ENCODE measurements around the gene FAM83G. TPM values are rescaled to one million over a fixed set of nuclear protein-coding genes. Genes with fewer than 3 reads are reported as not detected.

FAM83G gene
- total RNA-seq, 2 donors from 2014 or later, result 29.7 to 34.7 TPM

GRCh38 chr17:19012171-19013080 lies 7.9 kb upstream of the FAM83G start:
- intact Hi-C loops (cut with DNase I, micrococcal nuclease), result no loop called here
- no peak for ATAC-seq
- DNase-seq, result no peak

GRCh38 chr17:19011581-19011980 lies 7.0 kb upstream of the FAM83G start:
- DNase-seq, result no peak
- ATAC-seq, result peak; percentile 4
- intact Hi-C loops (cut with DNase I, micrococcal nuclease), result no loop called here

GRCh38 chr17:19010729-19011505 lies 6.4 kb upstream of the FAM83G start:
- ATAC-seq, result peak; percentile 95
- intact Hi-C loops (cut with DNase I, micrococcal nuclease), result no loop called here
- peak; percentile 77 to 89 for DNase-seq

GRCh38 chr17:19009970-19010369 lies 5.4 kb upstream of the FAM83G start:
- no peak for ATAC-seq
- no peak for DNase-seq
- intact Hi-C loops (cut with DNase I, micrococcal nuclease), result no loop called here

- ATAC-seq, result no peak
Measured at GRCh38 chr17:19006698-19007097, 2.1 kb upstream of the FAM83G start.

GRCh38 chr17:19005789-19006430 lies 1.3 kb upstream of the FAM83G start:
- ATAC-seq (no peak), DNase-seq (no peak)
- intact Hi-C loops (cut with DNase I, micrococcal nuclease), result no loop called here

More at GRCh38 chr17:19006698-19007097, 2.1 kb upstream of the FAM83G start:
- intact Hi-C loops (cut with DNase I, micrococcal nuclease), result no loop called here
- DNase-seq, result no peak

- ATAC-seq (no peak), DNase-seq (no peak)
- intact Hi-C loops (cut with DNase I, micrococcal nuclease), result no loop called here
Measured at GRCh38 chr17:19005137-19005773, 691 bp upstream of the FAM83G start.

- ATAC-seq (peak; percentile 60), DNase-seq (peak; percentile 59 to 74)
- intact Hi-C loops (cut with DNase I, micrococcal nuclease), result no loop called here
Measured at GRCh38 chr17:19003543-19004420, 782 bp downstream of the FAM83G start.

- intact Hi-C loops (cut with DNase I, micrococcal nuclease), result no loop called here
- no peak for DNase-seq
- ATAC-seq, result peak; percentile 15
Measured at GRCh38 chr17:19002805-19003542, 1.6 kb downstream of the FAM83G start.

GRCh38 chr17:19001907-19002590 lies 2.5 kb downstream of the FAM83G start:
- ATAC-seq (no peak), DNase-seq (no peak)
- intact Hi-C loops (cut with DNase I, micrococcal nuclease), result no loop called here

GRCh38 chr17:19000531-19001325 lies 3.8 kb downstream of the FAM83G start:
- ATAC-seq, result peak; percentile 25
- intact Hi-C loops (cut with DNase I, micrococcal nuclease), result no loop called here

GRCh38 chr17:18999911-19000310 lies 4.7 kb downstream of the FAM83G start:
- intact Hi-C loops (cut with DNase I, micrococcal nuclease), result no loop called here
- ATAC-seq (no peak), DNase-seq (no peak)

More at GRCh38 chr17:19000531-19001325, 3.8 kb downstream of the FAM83G start:
- DNase-seq, result peak in 1 of 2 donors; percentile 57

GRCh38 chr17:18999394-18999793 lies 5.2 kb downstream of the FAM83G start:
- ATAC-seq (no peak), DNase-seq (no peak)
- intact Hi-C loops (cut with DNase I, micrococcal nuclease), result no loop called here

GRCh38 chr17:18997650-18998196 lies 6.8 kb downstream of the FAM83G start:
- ATAC-seq (peak; percentile 54), DNase-seq (no peak)
- intact Hi-C loops (cut with DNase I, micrococcal nuclease), result no loop called here

- ATAC-seq (no peak), DNase-seq (no peak)
Measured at GRCh38 chr17:18996458-18996857, 8.1 kb downstream of the FAM83G start.

GRCh38 chr17:18995220-18995619 lies 9.3 kb downstream of the FAM83G start:
- intact Hi-C loops (cut with DNase I, micrococcal nuclease), result no loop called here
- ATAC-seq (no peak), DNase-seq (no peak)

More at GRCh38 chr17:18996458-18996857, 8.1 kb downstream of the FAM83G start:
- intact Hi-C loops (cut with DNase I, micrococcal nuclease), result no loop called here
